T-helper 1 cell treated with Interleukin-12 subunit alpha and Interleukin-12 subunit beta and Interleukin-4 antibody, amounts not matched to agents 30 ng/mL and 1 ng/mL, for 36 hours (primary cell): ENCODE measurements around the gene GNAT2. TPM values are rescaled to one million over a fixed set of nuclear protein-coding genes. Genes with fewer than 3 reads are reported as not detected.

ENCODE experiments used
- intact Hi-C: fragments of 100-400 bp; cut with micrococcal nuclease; formaldehyde crosslinking; loops from one replicate; pipeline ENCODE4 v1.15.1; 2024
- total RNA-seq: library from RNA; stranded (reverse); gene quantifications from 2 replicates; pipeline ENCODE4 v1.2.3, GENCODE V29; 2022

GNAT2 gene
- total RNA-seq, 1 donor from 2014 or later, result not detected

GRCh38 chr1:109615879-109616278 is 3.5 kb downstream of the GNAT2 start:
- intact Hi-C loops, result loop anchor here (10.0 kb wide), 1 partner anchor 371 kb away; the partner anchor contains the start of gene CELSR2

- intact Hi-C loops, result loop anchor here (10.0 kb wide), 1 partner anchor 369 kb away; the partner anchor contains the start of gene CELSR2
These were observed 5.9 kb downstream of the GNAT2 start for GRCh38 chr1:109613361-109614147.

GRCh38 chr1:109611308-109611990 is 8.0 kb downstream of the GNAT2 start:
- intact Hi-C loops, result loop anchor here (10.0 kb wide), 1 partner anchor 367 kb away; the partner anchor contains the start of gene CELSR2

GRCh38 chr1:109610609-109611307 is 8.7 kb downstream of the GNAT2 start:
- intact Hi-C loops, result loop anchor here (10.0 kb wide), 1 partner anchor 366 kb away; the partner anchor contains the start of gene CELSR2

GRCh38 chr1:109609881-109610280 is 9.5 kb downstream of the GNAT2 start:
- intact Hi-C loops, result loop anchor here (10.0 kb wide), 1 partner anchor 365 kb away; the partner anchor contains the start of gene CELSR2

GRCh38 chr1:109605381-109605780 is 14.0 kb downstream of the GNAT2 start:
- intact Hi-C loops, result no loop called here

GRCh38 chr1:109603229-109603628 is 16.2 kb downstream of the GNAT2 start:
- intact Hi-C loops, result no loop called here

GRCh38 chr1:109598655-109599054 is 20.8 kb downstream of the GNAT2 start:
- intact Hi-C loops, result no loop called here

GRCh38 chr1:109598156-109598555 is 21.3 kb downstream of the GNAT2 start:
- intact Hi-C loops, result no loop called here

- intact Hi-C loops, result no loop called here
These were observed 23.9 kb downstream of the GNAT2 start for GRCh38 chr1:109595531-109595930.

GRCh38 chr1:109592916-109593315 is 26.5 kb downstream of the GNAT2 start:
- intact Hi-C loops, result no loop called here

- intact Hi-C loops, result no loop called here
These were observed 29.7 kb downstream of the GNAT2 start for GRCh38 chr1:109589679-109590078.

GRCh38 chr1:109589177-109589576 is 30.2 kb downstream of the GNAT2 start:
- intact Hi-C loops, result no loop called here

GRCh38 chr1:109586055-109586454 is 33.4 kb downstream of the GNAT2 start:
- intact Hi-C loops, result no loop called here

GRCh38 chr1:109584766-109585165 is 34.6 kb downstream of the GNAT2 start:
- intact Hi-C loops, result no loop called here

GRCh38 chr1:109582021-109582420 is 37.4 kb downstream of the GNAT2 start:
- intact Hi-C loops, result no loop called here

GRCh38 chr1:109579491-109579890 is 39.9 kb downstream of the GNAT2 start:
- intact Hi-C loops, result no loop called here

GRCh38 chr1:109578947-109579443 is 40.4 kb downstream of the GNAT2 start:
- intact Hi-C loops, result no loop called here

- intact Hi-C loops, result no loop called here
These were observed 45.6 kb downstream of the GNAT2 start for GRCh38 chr1:109573785-109574184.

GRCh38 chr1:109570414-109570813 is 49.0 kb downstream of the GNAT2 start:
- intact Hi-C loops, result no loop called here

GRCh38 chr1:109569323-109569722 is 50.1 kb downstream of the GNAT2 start:
- intact Hi-C loops, result no loop called here
